Measurements from ENCODE around the gene FRMD8. TPM values are rescaled to one million over a fixed set of nuclear protein-coding genes. Genes with fewer than 3 reads are reported as not detected.

FRMD8 gene
- total and polyA plus RNA-seq, 2 of the 8 experiments (the other 6 are each of a cell fraction or from before 2014, with no cell fraction given) = 15.0 to 19.2 TPM

- H4K91ac ChIP-seq (replicated peaks; ENCODE audit: insufficient read length, low read length) = no peak overlapping the region
- peaks cover 0 to 10% (median 3%) of the 10 kb centered on the region in 4 experiments; a peak in 5 of 7 replicates for H3K4me1 ChIP-seq (replicated peaks in 1 of 4; ENCODE audit: control insufficient read depth in 3 of 4, insufficient read depth in 4 of 4, low read length in 3 of 4)
- H2BK5ac ChIP-seq (ENCODE audit: low read depth, low read length) = no peak overlapping the region
- peaks cover 9% of the 10 kb centered on the region for H3K23me2 ChIP-seq (ENCODE audit: low read depth, low read length)
- H3K79me2 ChIP-seq (ENCODE audit: control insufficient read depth in 1 of 2, insufficient read depth in 2 of 2, low read length in 2 of 2) = no peaks in the 10 kb centered on the region
- no peaks in the 10 kb centered on the region for H3K79me1 ChIP-seq (ENCODE audit: low read depth, low read length)
- H3K27me3 ChIP-seq (replicated peaks in 1 of 4; ENCODE audit: control insufficient read depth in 3 of 4, extremely low read depth in 1 of 4, insufficient read depth in 3 of 4, low read length in 3 of 4) = peaks cover 7 to 29% (median 19%) of the 10 kb centered on the region in 4 experiments
- no peak overlapping the region for H4K5ac ChIP-seq (ENCODE audit: insufficient read length, low read depth, low read length)
- H2BK20ac ChIP-seq (ENCODE audit: low read length) = no peak overlapping the region
- no peak overlapping the region for H3K9ac ChIP-seq (replicated peaks in 1 of 4; ENCODE audit: extremely low read depth in 1 of 4, low read depth in 3 of 4, low read length in 3 of 4)
- FAIRE-seq (no peak), DNase-seq (ENCODE audit: low read depth in 1 of 2, low spot score in 2 of 2) (no peak)
- no peak overlapping the region for H3K56ac ChIP-seq (replicated peaks; ENCODE audit: insufficient read length, low read depth, low read length)
- no peak for TF ChIP-seq TAF7 (optimal IDR thresholded peaks at IDR 0.05; ENCODE audit: borderline replicate concordance, low read depth, low read length)
- no peak for TF ChIP-seq SIRT6 (IDR thresholded peaks at IDR 0.05; ENCODE audit: low read length)
- no peak for TF ChIP-seq SP1 (IDR thresholded peaks at IDR 0.05; ENCODE audit: low read depth, low read length)
- no peak for TF ChIP-seq POLR2AphosphoS5 (IDR thresholded peaks at IDR 0.05; ENCODE audit: low read depth, low read length)
- TF ChIP-seq CHD1 (IDR thresholded peaks at IDR 0.05; ENCODE audit: low read depth, low read length) = no peak
- TF ChIP-seq USF2 (IDR thresholded peaks at IDR 0.05; ENCODE audit: low read length) = no peak
- H3K23ac ChIP-seq (ENCODE audit: insufficient read length) = no peak overlapping the region
- peak overlapping the region; percentile 90 to 92 for H3K4me2 ChIP-seq (ENCODE audit: insufficient read depth in 1 of 2, low read depth in 2 of 2, low read length in 2 of 2)
- H3K4ac ChIP-seq (replicated peaks; ENCODE audit: insufficient read length, low read depth, low read length) = no peak overlapping the region
- H3K4me3 ChIP-seq (ENCODE audit: extremely low read depth in 1 of 4, insufficient read depth in 2 of 4, low read depth in 3 of 4, low read length in 4 of 4) = peak overlapping the region in 1 of 4 experiments; percentile 73; a peak in 3 of 8 replicates
- no peaks in the 10 kb centered on the region for H3K9me3 ChIP-seq (ENCODE audit: insufficient read depth in 2 of 2, low read depth in 1 of 2, low read length in 1 of 2)
- no peak overlapping the region for H4K8ac ChIP-seq (ENCODE audit: extremely low read depth, insufficient read depth, low read length)
- no peak overlapping the region for H2AFZ ChIP-seq (ENCODE audit: low read length)
- no peak overlapping the region for H2BK12ac ChIP-seq (ENCODE audit: low read depth, low read length)
- no peak overlapping the region for H2AK5ac ChIP-seq (ENCODE audit: low read depth, low read length)
- no peak overlapping the region for H2BK15ac ChIP-seq (ENCODE audit: low read length)
- ChIA-PET POLR2A (ENCODE audit: partially characterized antibody) (interaction anchor here (0.9 to 3.9 kb wide), 17 partner anchors 8 to 218 kb away, joined by 3 to 20 read pairs (median 4); partner anchors contain the start of genes CAPN1, DPF2, MALAT1 and NEAT1), CTCF (ENCODE audit: partially characterized antibody) (interaction anchor here (0.6 to 3.9 kb wide), 12 partner anchors 9 to 188 kb away, joined by 3 to 24 read pairs (median 3); partner anchors contain the start of gene DPF2)
- H3K27ac ChIP-seq (ENCODE audit: low read depth, low read length) = no peak overlapping the region
- peaks cover 2 to 8% of the 10 kb centered on the region in 2 experiments for H4K20me1 ChIP-seq (replicated peaks in 1 of 2; ENCODE audit: control insufficient read depth in 1 of 2, insufficient read depth in 2 of 2, low read length in 2 of 2)
- WGBS, 2 experiments (ENCODE audit: extremely low coverage in 1 of 2, insufficient coverage in 1 of 2, insufficient read length in 1 of 2, insufficient replicate concordance in 2 of 2, low coverage in 1 of 2, low lambda C conversion rate in 2 of 2, missing lambda C conversion rate in 1 of 2) = 92% methylated on average over 7 of the region's 7 CpGs; no CpG with 5 or more reads in 1 of the 2 experiments
- no peak overlapping the region for H3K14ac ChIP-seq (ENCODE audit: insufficient read length)
- H3K18ac ChIP-seq (ENCODE audit: extremely low read depth, low read length) = no peak overlapping the region
- peaks cover 18 to 43% (median 27%) of the 10 kb centered on the region in 4 experiments for H3K36me3 ChIP-seq (ENCODE audit: control insufficient read depth in 2 of 4, insufficient read depth in 4 of 4, low read length in 3 of 4)
- no peak overlapping the region for H2BK120ac ChIP-seq (replicated peaks; ENCODE audit: low read depth, low read length)
Observed at GRCh38 chr11:65353376-65353775, 33.1 kb upstream of the FRMD8 start.

Measured in H1 (cell line).